Neutrophil (primary cell): ENCODE data around the gene YIPF1.

ENCODE experiments used
- H3K27ac ChIP-seq: fragments of 200-600 bp; sonication (generic); 2 replicates; pipeline ENCODE4 v1.5.1; 2016; ENCODE audit warnings: mild to moderate bottlenecking, moderate library complexity
- H3K27me3 ChIP-seq: fragments of 200-600 bp; sonication (generic); 2 replicates; pipeline ENCODE4 v1.6.0; 2016; ENCODE audit warnings: mild to moderate bottlenecking
- H3K36me3 ChIP-seq: fragments of 200-600 bp; sonication (generic); 2 replicates; pipeline ENCODE4 v1.5.1; 2017
- H3K4me1 ChIP-seq, 2 experiments: fragments of 200-600 bp in 1 of 2; sonication (generic) in 1 of 2; 1 replicate in 1 of 2; 2 replicates in 1 of 2; pipeline versions ENCODE4 v1.5.1 to v1.6.1; 2013 to 2016; ENCODE audit warnings: low read depth in 1 of 2, low read length in 1 of 2, mild to moderate bottlenecking in 1 of 2, moderate library complexity in 1 of 2; ENCODE audit not compliant: control insufficient read depth in 1 of 2, insufficient read depth in 1 of 2
- H3K4me3 ChIP-seq, 2 experiments: fragments of 200-600 bp in 1 of 2; sonication (generic) in 1 of 2; 1 replicate in 1 of 2; 2 replicates in 1 of 2; pipeline ENCODE4 v1.5.1; 2013 to 2016; ENCODE audit warnings: low read depth in 1 of 2, low read length in 1 of 2, mild to moderate bottlenecking in 1 of 2, moderate library complexity in 1 of 2
- H3K9me3 ChIP-seq: fragments of 200-600 bp; sonication (generic); 2 replicates; pipeline ENCODE4 v1.5.1; 2016
- CTCF ChIP-seq: fragments of 200-600 bp; sonication (generic); IDR thresholded peaks from 2 replicates; pipeline ENCODE4 v1.5.1; 2016; ENCODE audit warnings: antibody characterized with exemption

The YIPF1 gene

GRCh38 chr1:53889304-53890298, at the start of gene YIPF1:
Gene YIPF1 (minus strand): TSS chr1:53889797. CDS start chr1:53888937, 860 bp downstream.
- Histone ChIP-seq H3K4me1 (peaks cover 30% of the 10 kb centered on the region in 2 experiments), H3K4me3 (peak within 1 kb of the TSS; percentile 97 to 99), H3K36me3 (peaks cover 34% of the 10 kb centered on the region), H3K27me3 (no peaks in the 10 kb centered on the region), H3K27ac (peak within 1 kb of the TSS; percentile 78), H3K9me3 (no peaks in the 10 kb centered on the region)
- TF ChIP-seq CTCF = no peak

GRCh38 chr1:53938136-53938830, 48.7 kb upstream of the YIPF1 start:
- H3K27ac ChIP-seq = no peak overlapping the region
- no peaks in the 10 kb centered on the region for H3K4me1 ChIP-seq
- H3K9me3 ChIP-seq = no peaks in the 10 kb centered on the region
- peaks cover 18% of the 10 kb centered on the region for H3K36me3 ChIP-seq
- no peaks in the 10 kb centered on the region for H3K27me3 ChIP-seq
- no peak for TF ChIP-seq CTCF
- H3K4me3 ChIP-seq = no peak overlapping the region

GRCh38 chr1:53936430-53936829, 46.8 kb upstream of the YIPF1 start:
- H3K4me3 ChIP-seq = no peak overlapping the region
- no peak overlapping the region for H3K27ac ChIP-seq
- no peak for TF ChIP-seq CTCF
- H3K36me3 ChIP-seq = peaks cover 18% of the 10 kb centered on the region
- H3K27me3 ChIP-seq = no peaks in the 10 kb centered on the region
- H3K9me3 ChIP-seq = no peaks in the 10 kb centered on the region
- no peaks in the 10 kb centered on the region for H3K4me1 ChIP-seq

- Histone ChIP-seq H3K27me3 (no peaks in the 10 kb centered on the region), H3K4me3 (no peak overlapping the region), H3K36me3 (peaks cover 23% of the 10 kb centered on the region)
Measured at GRCh38 chr1:53934170-53934765, 44.7 kb upstream of the YIPF1 start.

More at GRCh38 chr1:53934170-53934765, 44.7 kb upstream of the YIPF1 start:
- Histone ChIP-seq H3K4me1 (no peaks in the 10 kb centered on the region), H3K27ac (no peak overlapping the region), H3K9me3 (no peaks in the 10 kb centered on the region)
- TF ChIP-seq CTCF = no peak
